HG02588 (cell line): ENCODE measurements around the gene GGN.
"Not testable (repeated sequence)": the region's sequence is repeated elsewhere in the genome, so short reads cannot be mapped to it uniquely, and the experiment has no call there.

ENCODE experiments used
- ATAC-seq: cut with Tn5 transposase; IDR thresholded peaks from one replicate; pipeline ENCODE4 v1.9.1; 2021; ENCODE audit warnings: mild to moderate bottlenecking, moderate library complexity; ENCODE audit not compliant: unreplicated experiment

Gene GGN

DNA sequence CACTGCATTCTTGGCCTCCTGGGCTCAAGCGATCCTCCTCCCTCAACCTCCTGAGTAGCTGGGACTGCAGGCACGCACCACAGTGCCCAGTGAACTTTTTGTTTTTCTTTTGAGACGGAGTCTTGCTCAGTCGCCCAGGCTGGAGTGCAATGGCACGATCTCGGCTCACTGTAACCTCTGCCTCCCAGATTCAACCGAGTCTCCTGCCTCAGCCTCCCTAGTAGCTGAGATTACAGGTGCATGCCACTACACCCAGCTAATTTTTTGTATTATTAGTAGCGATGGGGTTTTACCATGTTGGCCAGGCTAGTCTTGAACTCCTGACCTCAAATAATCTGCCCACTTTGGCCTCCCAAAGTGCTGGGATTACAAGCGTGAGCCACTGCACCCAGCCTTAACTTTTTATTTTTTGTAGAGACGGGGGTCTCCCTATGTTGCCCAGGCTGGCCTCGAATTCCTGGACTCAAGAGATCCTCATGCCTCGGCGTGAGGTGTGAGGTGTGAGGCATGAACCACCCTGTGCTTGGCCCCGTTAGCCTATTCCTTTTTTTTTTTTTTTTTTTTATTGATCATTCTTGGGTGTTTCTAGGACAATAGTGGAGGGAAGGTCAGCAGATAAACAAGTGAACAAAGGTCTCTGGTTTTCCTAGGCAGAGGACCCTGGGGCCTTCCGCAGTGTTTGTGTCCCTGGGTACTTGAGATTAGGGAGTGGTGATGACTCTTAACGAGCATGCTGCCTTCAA is 24.7 kb downstream of the GGN start:
- ATAC-seq, result not testable (repeated sequence)

DNA sequence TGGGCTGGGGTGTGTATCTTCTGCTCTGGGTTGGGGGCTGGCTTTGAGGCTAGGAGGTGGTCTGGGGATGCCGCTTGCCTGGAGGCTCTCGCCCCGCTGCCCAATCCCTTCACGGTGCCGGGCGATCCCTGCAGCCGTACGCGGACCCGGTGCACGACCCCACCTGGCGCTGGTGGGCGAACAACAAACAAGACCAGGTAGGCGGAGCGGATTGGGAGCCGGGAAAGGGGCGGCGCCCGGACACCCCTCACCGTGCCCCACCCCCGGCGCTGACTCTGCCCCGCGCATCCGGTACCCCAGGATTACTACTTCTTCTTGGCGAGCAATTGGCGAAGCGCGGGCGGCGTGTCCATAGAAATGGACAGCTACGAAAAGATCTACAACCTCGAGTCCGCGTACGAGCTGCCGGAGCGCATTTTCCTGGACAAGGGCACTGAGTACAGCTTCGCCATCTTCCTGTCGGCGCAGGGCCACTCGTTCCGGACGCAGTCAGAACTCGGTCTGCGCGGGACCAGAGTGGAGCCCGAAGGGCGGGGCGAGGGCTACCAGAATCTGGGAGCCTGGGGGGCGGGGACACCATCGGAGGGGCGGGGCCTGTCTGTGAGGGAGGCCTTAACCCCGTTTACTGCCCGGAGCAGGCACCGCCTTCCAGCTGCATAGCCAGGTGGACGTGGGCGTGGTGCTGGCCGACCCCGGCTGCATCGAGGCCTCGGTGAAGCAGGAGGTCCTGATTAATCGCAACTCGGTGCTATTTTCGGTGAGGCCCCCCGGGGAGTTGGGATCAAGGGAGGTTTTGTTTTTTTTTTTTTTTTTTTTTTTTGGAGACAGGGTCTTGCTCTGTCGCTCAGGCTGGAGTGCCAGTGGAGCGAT is 25.5 kb downstream of the GGN start:
- ATAC-seq, result no peak

DNA sequence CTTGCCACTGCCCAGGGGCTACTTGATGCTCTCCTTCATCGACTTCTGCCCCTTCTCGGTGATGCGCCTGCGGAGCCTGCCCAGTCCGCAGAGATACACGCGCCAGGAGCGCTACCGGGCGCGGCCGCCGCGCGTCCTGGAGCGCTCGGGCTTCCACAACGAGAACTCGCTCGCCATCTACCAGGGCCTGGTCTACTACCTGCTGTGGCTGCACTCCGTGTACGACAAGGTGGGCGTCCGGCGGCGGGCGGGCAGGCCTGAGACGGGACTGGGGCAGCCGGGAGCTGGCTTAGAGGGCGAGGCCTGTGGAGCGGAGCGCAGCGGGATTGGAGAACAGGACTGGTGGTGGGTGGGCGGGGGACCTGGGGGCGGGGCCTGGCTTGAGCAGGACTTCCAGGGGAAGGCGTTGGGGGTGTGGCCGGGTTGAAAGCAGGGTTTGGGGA is 26.2 kb downstream of the GGN start:
- no peak for ATAC-seq

DNA sequence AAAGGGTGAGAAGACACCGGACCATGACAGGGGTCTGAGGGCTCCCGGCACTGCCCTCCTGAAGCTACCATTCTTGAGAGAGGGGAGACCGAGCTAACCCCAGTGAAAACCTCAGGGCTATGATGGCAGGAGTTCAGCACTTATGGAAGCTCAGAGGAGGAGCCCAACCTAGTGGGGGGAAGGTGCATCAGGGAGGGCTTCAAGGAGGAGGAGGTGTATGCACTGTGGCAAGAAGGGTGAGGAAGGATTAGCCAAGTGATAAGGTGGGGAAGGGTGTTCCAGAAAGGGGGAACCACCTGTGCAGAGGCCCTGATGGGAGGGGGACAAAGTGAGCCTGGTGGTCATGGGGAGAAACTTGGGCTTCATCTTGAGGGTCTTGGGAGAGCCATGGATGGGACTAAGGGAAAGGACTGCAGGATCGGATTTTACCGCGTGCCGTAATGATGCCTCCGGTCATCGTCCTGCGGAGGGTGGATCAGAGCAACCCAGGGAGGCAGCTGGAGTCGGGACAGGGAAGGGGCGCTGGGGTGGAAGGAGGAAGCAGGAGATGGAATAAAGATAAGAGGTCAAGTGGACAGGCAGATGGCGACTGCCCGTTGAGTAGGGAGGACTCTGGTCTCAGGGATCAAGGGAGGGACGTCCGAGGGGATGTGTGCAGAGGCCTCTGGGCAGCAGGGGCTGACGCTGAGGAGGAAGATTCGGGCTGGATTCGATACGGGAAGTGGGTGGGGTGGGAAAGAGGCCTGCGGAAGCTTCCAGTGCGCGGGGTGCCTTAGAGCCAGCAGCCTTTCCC is 26.8 kb downstream of the GGN start:
- no peak for ATAC-seq

DNA sequence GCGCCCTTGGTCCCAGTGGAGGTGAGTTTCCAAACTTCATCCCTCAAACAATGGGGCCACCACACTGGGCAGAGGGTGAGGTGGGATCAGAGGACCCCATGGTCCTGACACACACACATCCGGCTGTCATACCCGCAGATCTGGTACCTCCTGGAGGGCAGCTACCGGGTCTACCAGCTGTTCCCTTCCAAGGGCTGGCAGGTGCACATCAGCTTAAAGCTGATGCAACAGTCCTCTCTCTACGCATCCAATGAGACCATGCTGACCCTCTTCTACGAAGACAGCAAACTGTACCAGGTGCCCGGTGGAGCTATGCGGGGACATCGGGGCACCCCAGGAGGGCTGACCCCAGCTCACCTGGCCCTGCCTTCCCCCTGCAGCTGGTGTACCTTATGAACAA is 27.5 kb downstream of the GGN start:
- no peak for ATAC-seq

DNA sequence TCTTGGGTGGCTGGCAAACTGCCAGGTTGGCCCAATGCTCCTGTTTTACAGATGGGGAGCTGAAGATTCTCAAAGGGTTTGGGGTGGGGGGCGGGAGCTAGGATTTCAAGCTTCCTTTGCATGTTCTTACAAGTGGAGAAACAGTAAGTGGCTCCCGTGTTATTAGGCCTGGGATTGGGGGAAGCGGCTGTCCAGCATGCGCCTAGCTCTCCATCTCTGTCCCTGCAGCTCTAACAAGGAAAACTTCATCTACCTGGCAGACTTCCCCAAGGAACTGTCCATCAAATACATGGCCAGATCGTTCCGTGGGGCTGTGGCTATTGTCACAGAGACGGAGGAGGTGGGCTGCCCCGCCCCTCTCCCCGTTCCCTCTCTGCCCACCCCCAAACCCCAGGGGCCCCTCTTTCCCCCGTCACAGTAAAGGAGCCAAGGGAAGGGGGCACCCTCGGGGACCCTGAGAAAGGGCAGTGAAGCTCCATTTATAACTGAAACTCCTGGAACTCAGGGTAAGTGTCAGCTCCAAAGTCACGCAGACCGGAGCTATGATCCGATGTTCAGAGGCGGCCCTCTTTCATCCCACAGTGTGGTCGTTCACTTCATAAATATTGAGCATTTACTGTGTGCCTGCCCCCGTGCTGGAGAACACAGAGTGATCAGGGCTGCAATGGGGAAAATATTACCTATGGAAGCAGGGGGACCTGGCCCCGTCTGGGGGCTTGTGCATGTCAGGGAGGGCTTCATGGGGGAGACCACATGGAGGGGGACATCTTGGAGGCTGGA is 28.4 kb downstream of the GGN start:
- ATAC-seq, result no peak

DNA sequence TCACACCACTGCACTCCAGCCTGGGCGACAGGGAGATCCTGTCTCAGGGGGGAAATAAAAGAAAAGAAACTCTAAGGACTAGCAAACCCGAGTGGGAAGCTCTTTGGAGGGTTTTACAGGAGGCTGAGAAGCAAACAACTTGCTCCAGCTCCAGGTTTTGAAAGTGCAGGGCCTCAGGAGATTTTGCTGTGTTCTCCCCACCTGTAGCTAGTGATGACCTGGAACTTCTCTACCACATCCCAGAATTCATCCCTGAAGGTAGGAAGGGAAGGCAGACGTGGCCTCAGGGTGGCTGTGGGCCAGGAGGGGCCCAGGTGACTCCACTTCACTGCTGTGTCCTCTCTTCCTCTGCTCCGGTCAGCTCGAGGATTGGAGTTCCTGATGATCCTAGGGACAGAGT is 29.8 kb downstream of the GGN start:
- no peak for ATAC-seq

DNA sequence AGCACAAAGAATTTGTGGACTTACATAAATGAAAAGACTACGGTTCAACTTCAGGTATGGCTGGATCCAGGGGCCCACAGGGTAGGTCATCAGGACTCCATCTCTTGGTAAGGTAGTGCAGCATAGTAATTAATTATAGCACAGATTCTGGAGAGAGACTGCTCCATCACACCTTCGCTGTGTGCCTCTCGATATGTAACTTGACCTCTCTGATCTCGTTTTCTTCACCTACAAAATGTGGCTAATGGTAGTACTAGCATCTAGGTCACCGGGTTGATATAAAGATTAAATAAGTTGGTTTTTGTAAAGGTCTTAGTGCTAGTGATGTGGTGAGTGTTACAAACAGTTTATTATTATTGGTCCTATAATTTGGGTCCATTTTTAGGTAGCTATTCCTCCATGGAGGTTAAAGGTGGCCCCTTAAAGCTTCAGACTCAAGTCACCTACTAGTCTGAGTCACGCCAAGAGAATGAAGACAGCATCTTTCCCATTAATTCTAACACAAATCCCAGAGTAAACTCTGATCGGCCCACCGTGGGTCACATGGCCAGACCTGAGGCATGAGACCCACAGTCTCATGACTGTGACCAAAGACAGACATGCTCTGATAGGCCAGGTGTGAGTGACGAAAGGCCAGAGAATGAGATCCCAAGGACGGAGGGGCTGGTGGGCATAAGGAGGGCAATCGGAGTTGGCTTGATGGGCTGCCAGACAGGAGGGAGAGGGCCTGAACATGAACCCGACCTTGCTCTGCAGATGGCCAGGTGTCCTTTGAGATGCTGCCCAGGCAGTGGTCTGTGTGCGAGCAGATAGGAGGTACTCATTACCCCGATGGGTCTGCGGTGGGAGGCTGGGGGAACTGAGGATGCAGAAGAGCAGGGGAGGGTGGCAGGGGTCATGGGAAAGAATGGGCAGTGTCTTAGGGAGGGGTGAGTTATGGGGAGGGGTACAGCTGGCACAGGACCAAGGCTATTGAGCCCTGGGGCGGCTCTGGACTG is 31.8 kb downstream of the GGN start:
- no peak for ATAC-seq

DNA sequence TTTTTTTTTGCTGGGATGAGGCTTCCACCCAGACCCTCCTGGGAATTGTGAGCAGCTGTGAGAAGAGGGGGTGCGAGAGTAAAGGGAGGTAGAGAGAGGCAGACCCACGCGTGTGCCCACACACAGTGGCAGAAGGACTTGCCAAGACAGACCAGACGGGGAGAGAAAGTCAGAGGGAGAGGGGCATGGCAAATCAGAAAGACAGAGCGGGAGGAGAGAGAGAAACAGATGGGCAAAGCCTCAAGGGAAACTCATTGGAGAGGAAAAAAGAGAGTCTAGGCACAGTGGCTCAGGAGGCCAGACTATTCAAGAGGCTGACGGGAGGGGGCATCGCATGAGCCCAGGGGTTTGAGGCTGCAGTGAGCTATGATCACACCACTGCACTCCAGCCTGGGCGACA is 35.2 kb downstream of the GGN start:
- ATAC-seq, result no peak

DNA sequence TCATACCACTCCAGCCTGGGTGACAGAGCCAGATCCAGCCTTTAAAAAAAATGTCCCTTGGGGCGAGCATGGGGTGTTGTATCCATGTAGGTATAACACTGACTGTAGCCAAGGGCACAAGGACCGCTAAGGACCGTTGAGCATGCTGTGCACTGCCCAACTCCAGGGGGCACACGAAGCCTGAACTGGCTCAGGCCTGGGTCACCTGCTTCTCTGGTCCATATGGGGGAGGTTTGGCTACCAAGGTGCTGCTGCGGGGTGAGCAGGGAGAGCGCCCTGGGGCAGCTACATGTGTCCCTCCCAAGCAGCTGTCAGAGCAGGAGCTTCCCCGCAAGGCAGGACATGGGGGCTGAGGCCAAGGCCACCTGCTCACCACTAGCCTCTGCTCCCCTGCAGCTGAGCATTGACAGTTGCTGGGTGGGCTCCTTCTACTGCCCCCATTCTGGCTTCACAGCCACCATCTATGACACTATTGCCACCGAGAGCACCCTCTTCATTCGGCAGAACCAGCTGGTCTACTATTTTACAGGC is 35.9 kb downstream of the GGN start:
- ATAC-seq, result no peak

DNA sequence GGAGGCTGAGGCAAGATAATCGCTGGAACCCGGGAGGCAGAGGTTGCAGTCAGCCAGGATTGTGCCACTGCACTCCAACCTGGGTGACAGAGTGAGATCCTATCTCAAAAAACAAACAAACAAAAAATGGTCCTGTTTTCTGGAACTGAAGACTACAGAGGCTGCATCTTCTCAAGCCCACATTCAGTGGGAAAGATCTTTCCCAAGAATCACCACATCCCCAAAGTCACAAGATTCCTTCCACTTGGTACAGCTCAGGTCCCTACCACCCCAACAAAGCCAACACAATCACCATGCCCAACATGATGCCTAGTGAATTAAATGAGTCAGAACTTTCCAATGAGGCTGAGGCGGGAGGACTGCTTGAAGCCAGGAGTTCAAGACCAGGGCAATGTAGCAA is 37.0 kb downstream of the GGN start:
- no peak for ATAC-seq

DNA sequence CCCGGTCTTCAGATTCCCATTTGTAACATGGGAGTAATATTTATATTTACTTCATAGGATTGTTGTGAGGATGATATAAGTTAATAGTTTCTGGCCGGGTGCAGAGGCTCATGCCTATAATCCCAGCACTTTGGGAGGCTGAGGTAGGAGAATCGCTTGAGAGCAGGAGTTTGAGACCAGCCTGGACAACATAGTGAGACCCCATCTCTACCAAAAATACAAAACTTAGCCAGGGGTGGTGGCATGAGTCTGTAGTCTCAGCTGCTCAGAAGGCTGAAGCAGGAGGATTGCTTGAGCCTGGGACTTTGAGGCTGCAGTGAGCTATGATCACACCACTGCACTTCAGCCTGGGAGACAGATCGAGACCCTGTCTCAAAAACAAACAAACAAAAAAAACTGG is 41.0 kb downstream of the GGN start:
- ATAC-seq, result no peak

DNA sequence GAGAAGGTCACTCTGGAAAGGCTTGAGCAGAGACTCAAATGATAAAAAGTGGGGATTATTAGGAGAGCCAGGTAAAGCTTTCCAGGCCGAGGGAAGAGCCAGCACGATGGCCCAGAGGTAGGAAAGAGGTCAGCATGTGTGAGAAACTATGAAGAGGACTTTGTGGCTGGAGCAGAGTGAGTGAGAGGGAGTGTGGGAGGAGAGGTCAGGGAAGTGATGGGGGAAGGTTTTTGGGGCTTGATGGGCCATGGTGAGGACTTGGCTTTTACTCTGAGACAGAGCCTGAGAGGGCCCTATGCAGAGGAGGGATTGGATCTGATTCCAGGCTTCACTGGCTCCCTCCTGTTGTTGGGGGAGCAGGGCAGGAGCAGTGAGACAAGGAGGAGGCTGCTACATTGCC is 46.9 kb downstream of the GGN start:
- no peak for ATAC-seq

DNA sequence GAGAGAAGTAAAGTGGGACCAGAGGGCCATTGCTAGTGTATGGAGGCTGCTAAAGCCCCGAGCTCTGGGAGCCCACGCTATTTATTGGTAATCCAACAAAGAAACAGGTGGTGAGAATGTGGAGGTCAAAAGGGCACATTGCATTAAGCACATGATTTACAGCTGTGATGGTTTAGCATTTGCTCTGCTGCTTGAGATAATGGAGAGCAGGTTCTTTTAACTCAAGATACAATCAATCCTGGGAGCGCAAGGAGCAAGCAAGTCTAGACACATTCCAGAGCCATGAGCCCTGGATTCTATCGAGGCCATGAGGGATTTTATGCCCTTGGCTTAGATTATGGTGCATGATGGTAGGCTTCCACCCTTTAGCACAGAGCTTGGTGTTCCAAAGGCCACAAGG is 48.8 kb downstream of the GGN start:
- not testable (repeated sequence) for ATAC-seq

DNA sequence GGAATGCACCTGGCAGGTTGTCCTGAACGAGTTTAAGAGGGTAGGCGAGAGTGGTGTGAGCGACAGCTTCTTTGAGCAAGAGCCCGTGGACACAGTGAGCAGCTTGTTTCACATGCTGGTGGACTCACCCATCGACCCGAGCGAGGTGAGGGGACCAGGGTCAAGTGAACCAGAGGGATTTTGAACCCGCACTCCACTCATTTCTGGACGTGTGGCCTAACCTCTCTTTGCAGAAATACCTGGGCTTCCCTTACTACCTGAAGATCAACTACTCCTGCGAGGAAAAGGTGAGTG is 50.5 kb downstream of the GGN start:
- ATAC-seq, result no peak

DNA sequence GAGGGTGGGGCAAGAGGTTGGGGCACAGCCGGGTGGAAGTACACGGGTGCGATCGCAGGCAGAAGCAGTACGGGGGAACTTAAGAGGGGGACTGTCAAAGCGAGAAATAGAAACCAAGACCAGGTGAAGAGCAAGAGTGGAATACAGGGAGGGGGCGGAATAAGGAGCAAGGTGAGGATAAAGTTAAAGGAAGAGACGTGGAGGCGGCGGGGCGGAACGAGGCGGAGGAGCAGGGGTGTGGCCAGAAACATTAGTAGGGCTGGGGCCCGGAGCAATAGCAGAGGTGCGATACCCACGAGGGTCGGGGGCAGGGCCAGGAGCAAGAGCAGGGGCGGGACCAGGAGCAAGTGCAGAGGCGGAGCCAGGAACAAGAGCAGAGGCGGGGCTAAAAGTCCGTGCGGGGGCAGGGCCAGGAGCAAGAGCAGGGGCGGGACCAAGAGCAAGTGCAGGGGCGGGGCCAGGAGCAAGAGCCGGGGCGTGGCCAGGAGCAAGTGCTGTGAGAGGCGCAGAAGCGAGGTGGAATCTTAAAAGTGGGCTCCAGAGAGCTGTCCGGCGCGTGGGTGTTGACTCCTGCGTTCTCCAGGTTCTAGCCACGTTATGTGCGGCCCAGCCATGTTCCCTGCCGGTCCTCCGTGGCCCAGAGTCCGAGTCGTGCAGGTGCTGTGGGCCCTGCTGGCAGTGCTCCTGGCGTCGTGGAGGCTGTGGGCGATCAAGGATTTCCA is 51.0 kb downstream of the GGN start:
- peak; percentile 45 for ATAC-seq

DNA sequence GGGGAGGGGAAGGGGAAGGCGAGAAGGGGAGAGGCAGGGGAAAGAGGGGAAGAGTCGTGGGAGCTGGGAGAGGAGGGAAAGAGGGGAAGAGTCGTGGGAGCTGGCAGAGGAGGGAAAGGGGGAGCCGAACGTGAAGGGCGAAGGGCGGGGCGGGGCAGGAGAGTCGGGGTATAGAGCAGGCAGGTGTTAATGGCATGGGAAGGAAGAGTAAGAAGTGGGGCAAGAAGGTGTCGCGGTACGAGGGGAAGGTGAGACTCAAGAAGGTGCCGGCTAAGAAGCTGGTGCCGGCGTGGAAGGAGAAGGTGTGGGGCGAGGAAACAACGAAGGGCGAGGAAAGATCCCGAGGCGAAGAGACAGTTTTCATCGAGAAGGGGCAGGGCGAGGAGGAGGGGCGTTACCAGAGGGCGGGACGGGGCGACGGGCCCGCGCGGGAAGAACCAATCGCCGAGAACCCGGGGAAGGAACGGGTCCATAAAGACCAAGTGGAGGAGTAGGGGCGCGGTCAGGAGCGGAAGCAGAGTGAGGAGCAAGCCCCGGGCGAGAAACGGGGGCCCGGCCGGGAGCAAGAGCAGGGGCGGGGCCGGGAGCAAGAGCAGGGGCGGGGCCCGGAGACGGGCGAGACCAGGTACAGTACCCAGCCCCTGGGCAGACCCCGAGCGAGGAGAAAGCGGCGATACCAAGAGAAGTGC is 51.7 kb downstream of the GGN start:
- ATAC-seq, result peak; percentile 60
